ENCODE measurements around the gene IL34.
"Not testable (repeated sequence)": the region's sequence is repeated elsewhere in the genome, so short reads cannot be mapped to it uniquely, and the experiment has no call there.

The IL34 gene

GRCh38 chr16:70659953-70660671 lies 13.8 kb downstream of the IL34 start:
- no peak for DNase-seq

- no peak for DNase-seq
Measured at GRCh38 chr16:70660672-70661350, 14.5 kb downstream of the IL34 start.

- no peak for DNase-seq
Measured at GRCh38 chr16:70661534-70661917, 15.2 kb downstream of the IL34 start.

GRCh38 chr16:70661918-70662641 lies 15.7 kb downstream of the IL34 start:
- DNase-seq: no peak

- DNase-seq: no peak
Measured at GRCh38 chr16:70662991-70663523, 16.7 kb downstream of the IL34 start.

- DNase-seq: no peak
Measured at GRCh38 chr16:70663524-70664324, 17.4 kb downstream of the IL34 start.

GRCh38 chr16:70664325-70665112 lies 18.2 kb downstream of the IL34 start:
- no peak for DNase-seq

- no peak for DNase-seq
Measured at GRCh38 chr16:70665113-70665694, 18.8 kb downstream of the IL34 start.

GRCh38 chr16:70665806-70666735 lies 19.7 kb downstream of the IL34 start:
- DNase-seq: no peak

- no peak for DNase-seq
Measured at GRCh38 chr16:70670175-70670574, 23.8 kb downstream of the IL34 start.

- not testable (repeated sequence) for DNase-seq
Measured at GRCh38 chr16:70670938-70671337, 24.6 kb downstream of the IL34 start.

- no peak for DNase-seq
Measured at GRCh38 chr16:70674221-70675014, 28.1 kb downstream of the IL34 start.

- no peak for DNase-seq
Measured at GRCh38 chr16:70675851-70676513, 29.6 kb downstream of the IL34 start.

- no peak for DNase-seq
Measured at GRCh38 chr16:70676675-70677498, 30.5 kb downstream of the IL34 start.

- DNase-seq: no peak
Measured at GRCh38 chr16:70677499-70678120, 31.3 kb downstream of the IL34 start.

- DNase-seq: no peak
Measured at GRCh38 chr16:70678121-70678897, 31.9 kb downstream of the IL34 start.
